GM23338 (cell line): ENCODE measurements around the gene GYS2. TPM values are rescaled to one million over a fixed set of nuclear protein-coding genes. Genes with fewer than 3 reads are reported as not detected.

Source experiments
- ATAC-seq: fragments of 200-7000 bp; cut with Tn5 transposase; 3 replicates; pipeline ENCODE4 v1.9.1; 2020
- DNase-seq: peaks from one replicate; pipeline ENCODE4 v3.0.0-alpha.2; 2015; ENCODE audit warnings: low spot score
- H2AFZ ChIP-seq: fragments of 200-600 bp; sonication (generic); 2 replicates; pipeline ENCODE4 v1.8.0; 2016; ENCODE audit warnings: antibody characterized with exemption, mild to moderate bottlenecking, moderate library complexity
- H3F3A ChIP-seq: fragments of 200-600 bp; sonication (generic); replicated peaks from 2 replicates; pipeline ENCODE4 v1.8.0; 2017; ENCODE audit warnings: antibody characterized with exemption, mixed run types, low read depth
- H3K27ac ChIP-seq: fragments of 200-600 bp; sonication (generic); 2 replicates; pipeline ENCODE4 v1.6.1; 2016; ENCODE audit warnings: low read depth
- H3K27me3 ChIP-seq: fragments of 200-600 bp; sonication (generic); 2 replicates; pipeline ENCODE4 v1.8.0; 2016; ENCODE audit warnings: mild to moderate bottlenecking, mixed run types, moderate library complexity; ENCODE audit not compliant: insufficient read depth
- H3K36me3 ChIP-seq: fragments of 200-600 bp; sonication (generic); 2 replicates; pipeline ENCODE4 v1.8.0; 2016; ENCODE audit warnings: mild to moderate bottlenecking; ENCODE audit not compliant: insufficient read depth
- H3K4me1 ChIP-seq: fragments of 200-600 bp; sonication (generic); 2 replicates; pipeline ENCODE4 v1.8.0; 2016; ENCODE audit warnings: mild to moderate bottlenecking, moderate library complexity; ENCODE audit not compliant: insufficient read depth
- H3K4me2 ChIP-seq: fragments of 200-600 bp; sonication (generic); 2 replicates; pipeline ENCODE4 v1.7.1; 2017; ENCODE audit warnings: mixed run types
- H3K4me3 ChIP-seq: fragments of 200-600 bp; sonication (generic); 2 replicates; pipeline ENCODE4 v1.6.1; 2016; ENCODE audit warnings: mixed run types
- H3K79me2 ChIP-seq: fragments of 200-600 bp; sonication (generic); replicated peaks from 2 replicates; pipeline ENCODE4 v1.8.0; 2017; ENCODE audit warnings: mild to moderate bottlenecking; ENCODE audit not compliant: insufficient read depth
- H3K9me2 ChIP-seq: fragments of 200-600 bp; sonication (generic); 2 replicates; pipeline ENCODE4 v1.8.0; 2017; ENCODE audit not compliant: insufficient read depth
- H4K20me1 ChIP-seq: fragments of 200-600 bp; sonication (generic); replicated peaks from 2 replicates; pipeline ENCODE4 v1.8.0; 2017; ENCODE audit warnings: mild to moderate bottlenecking; ENCODE audit not compliant: insufficient read depth
- H3K27ac Mint-ChIP-seq: 2 replicates; pipeline ENCODE4 v1.8.0; 2020; ENCODE audit warnings: inconsistent platforms, mild to moderate bottlenecking, moderate library complexity, mixed read lengths
- H3K27me3 Mint-ChIP-seq: 3 replicates; pipeline ENCODE4 v1.8.0; 2022; ENCODE audit warnings: low read depth, mild to moderate bottlenecking, moderate library complexity, mixed read lengths, inconsistent platforms; ENCODE audit not compliant: insufficient read depth, poor library complexity
- H3K36me3 Mint-ChIP-seq: 3 replicates; pipeline ENCODE4 v1.8.0; 2021; ENCODE audit warnings: low read depth, mild to moderate bottlenecking, inconsistent platforms, moderate library complexity, mixed read lengths
- H3K4me1 Mint-ChIP-seq: 3 replicates; pipeline ENCODE4 v1.8.0; 2020; ENCODE audit warnings: mild to moderate bottlenecking, inconsistent platforms, mixed read lengths
- H3K4me3 Mint-ChIP-seq: 3 replicates; pipeline ENCODE4 v1.8.0; 2021; ENCODE audit warnings: moderate library complexity, mild to moderate bottlenecking, inconsistent platforms, mixed read lengths
- H3K9me3 Mint-ChIP-seq: 3 replicates; pipeline ENCODE4 v1.8.0; 2020; ENCODE audit warnings: moderate library complexity, mild to moderate bottlenecking, inconsistent platforms, mixed read lengths
- CREB1 ChIP-seq: fragments of 250-450 bp; sonication (Bioruptor Pico); IDR thresholded peaks from 2 replicates; pipeline ENCODE4 v1.5.0; 2020; ENCODE audit warnings: low read depth, mild to moderate bottlenecking, moderate library complexity
- CTCF ChIP-seq, 2 experiments: fragments of 200-600 bp in 1 of 2; sonication (generic) in 1 of 2; conservative IDR thresholded peaks; 2 replicates each; pipeline versions ENCODE4 v1.5.1 to v1.6.1; 2016 to 2017; ENCODE audit warnings: antibody characterized with exemption in 2 of 2, low read depth in 2 of 2, mild to moderate bottlenecking in 2 of 2, moderate library complexity in 1 of 2
- ETS1 ChIP-seq: IDR thresholded peaks from 2 replicates; pipeline ENCODE4 v1.6.1; 2016; ENCODE audit warnings: antibody characterized with exemption
- EZH2phosphoT487 ChIP-seq: fragments of 200-600 bp; sonication (generic); IDR thresholded peaks from one replicate; pipeline ENCODE4 v1.8.1; 2018; ENCODE audit warnings: antibody characterized with exemption; ENCODE audit not compliant: unreplicated experiment
- JUNB ChIP-seq: IDR thresholded peaks from one replicate; pipeline ENCODE4 v1.6.1; 2016; ENCODE audit warnings: antibody characterized with exemption; ENCODE audit not compliant: unreplicated experiment
- NANOG ChIP-seq: IDR thresholded peaks from 2 replicates; pipeline ENCODE4 v1.6.1; 2016; ENCODE audit warnings: antibody characterized with exemption, borderline replicate concordance
- POLR2AphosphoS5 ChIP-seq: IDR thresholded peaks from 2 replicates; pipeline ENCODE4 v1.6.1; 2016; ENCODE audit warnings: antibody characterized with exemption, low read depth
- STAT1 ChIP-seq: IDR thresholded peaks from one replicate; pipeline ENCODE4 v1.6.1; 2016; ENCODE audit warnings: antibody characterized with exemption; ENCODE audit not compliant: unreplicated experiment
- ZNF114 ChIP-seq: fragments of 250-450 bp; sonication (Bioruptor Pico); IDR thresholded peaks from 2 replicates; pipeline ENCODE4 v1.5.0; 2020; ENCODE audit warnings: mild to moderate bottlenecking, moderate library complexity
- ZNF331 ChIP-seq: fragments of 250-450 bp; sonication (Bioruptor Pico); IDR thresholded peaks from 2 replicates; pipeline ENCODE4 v1.5.0; 2020; ENCODE audit warnings: low read depth, mild to moderate bottlenecking, moderate library complexity
- polyA plus RNA-seq: library from polyadenylated mRNA; unstranded; fragments of >200 nt; fragmentation: Nextera tagmentation; extraction: Ambion mirVana; gene quantifications from 2 replicates; pipeline ENCODE4 v1.2.1, GENCODE V29; 2016
- total RNA-seq: library from RNA; depleted of rRNA; stranded (reverse); fragments of >200 nt; shearing (Covaris generic); gene quantifications from 2 replicates; pipeline ENCODE4 v1.2.3, GENCODE V29; 2014
- TF ChIP-seq, protein P1 (sequence below): IDR thresholded peaks from one replicate; pipeline ENCODE4 v1.6.1; 2018; ENCODE audit warnings: antibody characterized with exemption; ENCODE audit not compliant: unreplicated experiment

Gene GYS2
- total and polyA plus RNA-seq, 2 experiments from 2014 or later: not detected

GRCh38 chr12:21539797-21540196 is 64.8 kb downstream of the GYS2 start:
- TF ChIP-seq ETS1 (no peak), CTCF (conservative IDR thresholded peaks at IDR 0.05; ENCODE audit: low read depth in 2 of 2) (no peak), ZNF114 (CRISPR knock-in tag) (no peak)
- no peak for ATAC-seq
- H3K4me1 Mint-ChIP-seq: no peaks in the 10 kb centered on the region; the same call in 2 of the 3 replicates

GRCh38 chr12:21538061-21538653 is 66.5 kb downstream of the GYS2 start:
- H3K4me2 ChIP-seq: no peak overlapping the region
- no peaks in the 10 kb centered on the region for H3K9me2 ChIP-seq
- no peaks in the 10 kb centered on the region for H3F3A ChIP-seq
- Mint-ChIP-seq H3K9me3 (no peaks in the 10 kb centered on the region), H3K4me3 (no peak overlapping the region), H3K36me3 (no peaks in the 10 kb centered on the region), H3K4me1 (no peaks in the 10 kb centered on the region; the same call in 2 of the 3 replicates), H3K27me3 (no peaks in the 10 kb centered on the region), H3K27ac (no peak overlapping the region)
- H3K79me2 ChIP-seq: no peaks in the 10 kb centered on the region
- DNase-seq: no peak
- ATAC-seq: no peak
- H3K4me1 ChIP-seq: no peaks in the 10 kb centered on the region
- no peak overlapping the region for H3K27ac ChIP-seq
- no peak overlapping the region for H3K4me3 ChIP-seq
- no peak overlapping the region for H2AFZ ChIP-seq
- no peaks in the 10 kb centered on the region for H4K20me1 ChIP-seq
- no peaks in the 10 kb centered on the region for H3K36me3 ChIP-seq
- TF ChIP-seq NANOG (no peak), POLR2AphosphoS5 (no peak), JUNB (no peak), ZNF114 (CRISPR knock-in tag) (no peak), CTCF (conservative IDR thresholded peaks at IDR 0.05; ENCODE audit: low read depth in 2 of 2) (no peak), ETS1 (no peak), CREB1 (no peak), EZH2phosphoT487 (no peak), STAT1 (no peak), ZNF331 (CRISPR knock-in tag) (no peak)
- TF ChIP-seq, protein P1, sequence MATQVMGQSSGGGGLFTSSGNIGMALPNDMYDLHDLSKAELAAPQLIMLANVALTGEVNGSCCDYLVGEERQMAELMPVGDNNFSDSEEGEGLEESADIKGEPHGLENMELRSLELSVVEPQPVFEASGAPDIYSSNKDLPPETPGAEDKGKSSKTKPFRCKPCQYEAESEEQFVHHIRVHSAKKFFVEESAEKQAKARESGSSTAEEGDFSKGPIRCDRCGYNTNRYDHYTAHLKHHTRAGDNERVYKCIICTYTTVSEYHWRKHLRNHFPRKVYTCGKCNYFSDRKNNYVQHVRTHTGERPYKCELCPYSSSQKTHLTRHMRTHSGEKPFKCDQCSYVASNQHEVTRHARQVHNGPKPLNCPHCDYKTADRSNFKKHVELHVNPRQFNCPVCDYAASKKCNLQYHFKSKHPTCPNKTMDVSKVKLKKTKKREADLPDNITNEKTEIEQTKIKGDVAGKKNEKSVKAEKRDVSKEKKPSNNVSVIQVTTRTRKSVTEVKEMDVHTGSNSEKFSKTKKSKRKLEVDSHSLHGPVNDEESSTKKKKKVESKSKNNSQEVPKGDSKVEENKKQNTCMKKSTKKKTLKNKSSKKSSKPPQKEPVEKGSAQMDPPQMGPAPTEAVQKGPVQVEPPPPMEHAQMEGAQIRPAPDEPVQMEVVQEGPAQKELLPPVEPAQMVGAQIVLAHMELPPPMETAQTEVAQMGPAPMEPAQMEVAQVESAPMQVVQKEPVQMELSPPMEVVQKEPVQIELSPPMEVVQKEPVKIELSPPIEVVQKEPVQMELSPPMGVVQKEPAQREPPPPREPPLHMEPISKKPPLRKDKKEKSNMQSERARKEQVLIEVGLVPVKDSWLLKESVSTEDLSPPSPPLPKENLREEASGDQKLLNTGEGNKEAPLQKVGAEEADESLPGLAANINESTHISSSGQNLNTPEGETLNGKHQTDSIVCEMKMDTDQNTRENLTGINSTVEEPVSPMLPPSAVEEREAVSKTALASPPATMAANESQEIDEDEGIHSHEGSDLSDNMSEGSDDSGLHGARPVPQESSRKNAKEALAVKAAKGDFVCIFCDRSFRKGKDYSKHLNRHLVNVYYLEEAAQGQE: no peak
- H3K27me3 ChIP-seq: no peaks in the 10 kb centered on the region

More at GRCh38 chr12:21539797-21540196, 64.8 kb downstream of the GYS2 start:
- H3K36me3 Mint-ChIP-seq: no peaks in the 10 kb centered on the region
- Histone ChIP-seq H3K9me2 (no peaks in the 10 kb centered on the region), H3F3A (no peaks in the 10 kb centered on the region), H2AFZ (no peak overlapping the region), H4K20me1 (no peaks in the 10 kb centered on the region), H3K27me3 (no peaks in the 10 kb centered on the region), H3K4me3 (no peak overlapping the region), H3K27ac (no peak overlapping the region), H3K4me1 (no peaks in the 10 kb centered on the region), H3K79me2 (no peaks in the 10 kb centered on the region), H3K36me3 (no peaks in the 10 kb centered on the region), H3K4me2 (no peak overlapping the region)
- H3K4me3 Mint-ChIP-seq: no peak overlapping the region
- no peaks in the 10 kb centered on the region for H3K27me3 Mint-ChIP-seq
- H3K27ac Mint-ChIP-seq: no peak overlapping the region
- no peak for DNase-seq
- no peaks in the 10 kb centered on the region for H3K9me3 Mint-ChIP-seq
